ENCODE measurements around the gene EXO1.
"Not testable (repeated sequence)": the region's sequence is repeated elsewhere in the genome, so short reads cannot be mapped to it uniquely, and the experiment has no call there.

The EXO1 gene

GRCh38 chr1:241836941-241837340, 11.1 kb upstream of the EXO1 start:
- no peak for DNase-seq (ENCODE audit: low read depth)

- DNase-seq (ENCODE audit: low read depth), result no peak
Measured at GRCh38 chr1:241837416-241837815, 10.6 kb upstream of the EXO1 start.

- DNase-seq (ENCODE audit: low read depth), result no peak
Measured at GRCh38 chr1:241837901-241838300, 10.1 kb upstream of the EXO1 start.

- no peak for DNase-seq (ENCODE audit: low read depth)
Measured at GRCh38 chr1:241838897-241839296, 9.1 kb upstream of the EXO1 start.

- DNase-seq (ENCODE audit: low read depth), result no peak
Measured at GRCh38 chr1:241839369-241839979, 8.5 kb upstream of the EXO1 start.

- DNase-seq (ENCODE audit: low read depth), result no peak
Measured at GRCh38 chr1:241840164-241840563, 7.8 kb upstream of the EXO1 start.

- no peak for DNase-seq (ENCODE audit: low read depth)
Measured at GRCh38 chr1:241841691-241842090, 6.3 kb upstream of the EXO1 start.

GRCh38 chr1:241842565-241842964, 5.4 kb upstream of the EXO1 start:
- DNase-seq (ENCODE audit: low read depth), result no peak

- DNase-seq (ENCODE audit: low read depth), result no peak
Measured at GRCh38 chr1:241844593-241844992, 3.4 kb upstream of the EXO1 start.

GRCh38 chr1:241846375-241846774, 1.6 kb upstream of the EXO1 start:
- DNase-seq (ENCODE audit: low read depth), result no peak

- DNase-seq (ENCODE audit: low read depth), result no peak
Measured at GRCh38 chr1:241846862-241847539, 1.0 kb upstream of the EXO1 start.

GRCh38 chr1:241847540-241847795, 536 bp upstream of the EXO1 start:
- DNase-seq (ENCODE audit: low read depth), result no peak

- no peak for DNase-seq (ENCODE audit: low read depth)
Measured at GRCh38 chr1:241848686-241849344, 811 bp downstream of the EXO1 start.

GRCh38 chr1:241849345-241849695, 1.3 kb downstream of the EXO1 start:
- no peak for DNase-seq (ENCODE audit: low read depth)

- not testable (repeated sequence) for DNase-seq (ENCODE audit: low read depth)
Measured at GRCh38 chr1:241855545-241856140, 7.6 kb downstream of the EXO1 start.

- no peak for DNase-seq (ENCODE audit: low read depth)
Measured at GRCh38 chr1:241857131-241857530, 9.1 kb downstream of the EXO1 start.

GRCh38 chr1:241860922-241861321, 12.9 kb downstream of the EXO1 start:
- no peak for DNase-seq (ENCODE audit: low read depth)

GRCh38 chr1:241869022-241869421, 21.0 kb downstream of the EXO1 start:
- DNase-seq (ENCODE audit: low read depth), result no peak

- no peak for DNase-seq (ENCODE audit: low read depth)
Measured at GRCh38 chr1:241870336-241870735, 22.3 kb downstream of the EXO1 start.

GRCh38 chr1:241870746-241871430, 22.9 kb downstream of the EXO1 start:
- DNase-seq (ENCODE audit: low read depth), result no peak

GRCh38 chr1:241881440-241881839, 33.4 kb downstream of the EXO1 start:
- DNase-seq (ENCODE audit: low read depth), result no peak

GRCh38 chr1:241883159-241883558, 35.2 kb downstream of the EXO1 start:
- DNase-seq (ENCODE audit: low read depth), result no peak

GRCh38 chr1:241888232-241888631, 40.2 kb downstream of the EXO1 start:
- no peak for DNase-seq (ENCODE audit: low read depth)
